Measurements from ENCODE around the gene FAM169A.
"Not testable (repeated sequence)": the region's sequence is repeated elsewhere in the genome, so short reads cannot be mapped to it uniquely, and the experiment has no call there.

FAM169A gene, protein sequence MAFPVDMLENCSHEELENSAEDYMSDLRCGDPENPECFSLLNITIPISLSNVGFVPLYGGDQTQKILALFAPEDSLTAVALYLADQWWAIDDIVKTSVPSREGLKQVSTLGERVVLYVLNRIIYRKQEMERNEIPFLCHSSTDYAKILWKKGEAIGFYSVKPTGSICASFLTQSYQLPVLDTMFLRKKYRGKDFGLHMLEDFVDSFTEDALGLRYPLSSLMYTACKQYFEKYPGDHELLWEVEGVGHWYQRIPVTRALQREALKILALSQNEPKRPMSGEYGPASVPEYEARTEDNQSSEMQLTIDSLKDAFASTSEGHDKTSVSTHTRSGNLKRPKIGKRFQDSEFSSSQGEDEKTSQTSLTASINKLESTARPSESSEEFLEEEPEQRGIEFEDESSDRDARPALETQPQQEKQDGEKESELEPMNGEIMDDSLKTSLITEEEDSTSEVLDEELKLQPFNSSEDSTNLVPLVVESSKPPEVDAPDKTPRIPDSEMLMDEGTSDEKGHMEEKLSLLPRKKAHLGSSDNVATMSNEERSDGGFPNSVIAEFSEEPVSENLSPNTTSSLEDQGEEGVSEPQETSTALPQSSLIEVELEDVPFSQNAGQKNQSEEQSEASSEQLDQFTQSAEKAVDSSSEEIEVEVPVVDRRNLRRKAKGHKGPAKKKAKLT

DNA sequence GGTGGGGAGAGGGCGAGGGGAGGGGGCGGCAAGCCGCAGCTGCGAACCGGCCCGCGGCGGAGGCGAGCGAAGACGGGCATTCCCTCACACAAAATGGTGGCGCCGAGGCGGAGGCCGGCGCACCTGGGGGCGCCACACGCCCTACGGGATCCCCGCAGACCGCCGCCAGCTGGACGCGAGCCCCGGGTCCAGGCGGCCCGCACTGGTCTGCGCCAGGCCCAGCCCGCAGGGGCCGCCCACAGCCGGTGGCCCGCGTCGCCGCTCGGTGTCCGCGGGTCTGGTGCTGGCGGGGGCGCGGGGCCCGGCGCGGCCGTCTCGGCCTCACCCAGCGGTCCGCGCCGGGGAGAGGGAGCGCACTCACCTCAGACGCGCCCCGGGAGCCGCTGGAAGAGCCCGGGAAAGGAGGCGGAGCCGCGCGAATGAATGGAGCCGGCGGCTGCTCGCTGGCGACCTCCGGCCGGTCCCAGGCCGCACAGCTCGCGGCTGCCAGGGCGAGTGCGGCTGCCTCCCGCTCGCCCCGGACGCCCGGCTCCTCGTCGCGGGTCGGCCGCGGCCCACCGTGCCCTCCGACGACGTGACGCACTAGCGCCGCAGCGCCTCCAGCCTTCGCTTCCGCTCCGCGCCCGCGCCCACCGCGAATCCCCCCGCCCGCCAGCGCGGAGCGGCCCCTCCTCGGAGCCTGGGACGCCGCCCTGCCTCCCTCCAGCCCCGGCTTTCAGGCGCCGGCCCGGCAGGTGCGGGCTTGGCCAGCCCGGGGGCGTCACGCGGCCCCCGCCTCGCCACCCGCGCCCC lies at the start of gene FAM169A:
Gene FAM169A, minus strand, starts transcription at position 584 of the 792 bp plus-strand sequence. CDS start 24,711 bp downstream, outside the sequence.
- peak; percentile 20 for DNase-seq

GRCh38 chr5:74915488-74915887 lies 49.3 kb upstream of the FAM169A start:
- DNase-seq = no peak

DNA sequence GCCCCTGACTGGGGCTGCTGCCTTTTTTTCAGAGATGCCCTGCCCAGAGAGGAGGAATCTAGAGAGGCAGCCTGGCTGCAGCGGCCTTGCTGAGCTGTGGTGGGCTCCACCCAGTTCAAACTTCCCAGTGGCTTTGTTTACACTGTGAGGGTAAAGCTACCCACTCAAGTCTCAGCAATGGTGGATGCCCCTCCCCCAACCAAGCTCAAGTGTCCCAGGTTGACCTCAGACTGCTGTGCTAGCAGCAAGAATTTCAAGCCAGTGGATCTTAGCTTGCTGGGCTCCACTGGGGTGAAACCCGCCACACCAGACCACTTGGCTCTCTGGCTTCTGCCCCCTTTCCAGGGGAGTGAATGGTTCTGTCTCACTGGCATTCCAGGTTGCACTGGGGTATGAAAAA lies 45.2 kb upstream of the FAM169A start:
- not testable (repeated sequence) for DNase-seq

- not testable (repeated sequence) for DNase-seq
Observed at GRCh38 chr5:74909888-74910287, 43.7 kb upstream of the FAM169A start.

GRCh38 chr5:74908237-74908636 lies 42.0 kb upstream of the FAM169A start:
- not testable (repeated sequence) for DNase-seq

GRCh38 chr5:74904713-74905112 lies 38.5 kb upstream of the FAM169A start:
- not testable (repeated sequence) for DNase-seq

DNA sequence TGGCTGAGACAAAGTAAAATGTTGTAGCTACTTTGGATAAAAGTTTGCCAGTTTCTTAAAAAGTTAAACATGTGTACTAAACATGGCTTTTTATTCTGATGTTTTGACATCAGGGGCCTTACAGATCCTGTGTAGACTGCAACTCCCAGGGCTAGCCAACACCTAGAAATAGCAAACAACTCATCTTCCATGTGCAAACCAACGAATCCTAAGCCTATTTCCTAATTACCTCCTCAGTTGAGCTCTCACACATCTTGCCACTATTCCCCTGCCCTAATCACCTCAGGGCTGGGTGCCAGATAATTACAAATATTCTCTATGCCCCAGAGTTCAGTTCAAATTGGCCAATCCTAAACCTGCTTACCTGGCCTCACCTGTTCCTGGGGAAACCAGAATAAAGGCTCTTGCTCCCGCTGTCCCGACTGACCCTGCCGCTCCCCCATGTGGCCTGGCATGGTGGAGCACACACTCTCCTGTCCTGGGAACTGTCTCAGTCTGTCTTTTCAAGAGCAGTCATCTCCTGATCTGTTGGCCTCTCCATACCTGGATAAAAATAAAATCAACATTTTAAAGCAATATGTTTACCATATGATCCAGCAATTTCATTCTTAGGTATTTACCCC lies 37.1 kb upstream of the FAM169A start:
- DNase-seq = no peak

DNA sequence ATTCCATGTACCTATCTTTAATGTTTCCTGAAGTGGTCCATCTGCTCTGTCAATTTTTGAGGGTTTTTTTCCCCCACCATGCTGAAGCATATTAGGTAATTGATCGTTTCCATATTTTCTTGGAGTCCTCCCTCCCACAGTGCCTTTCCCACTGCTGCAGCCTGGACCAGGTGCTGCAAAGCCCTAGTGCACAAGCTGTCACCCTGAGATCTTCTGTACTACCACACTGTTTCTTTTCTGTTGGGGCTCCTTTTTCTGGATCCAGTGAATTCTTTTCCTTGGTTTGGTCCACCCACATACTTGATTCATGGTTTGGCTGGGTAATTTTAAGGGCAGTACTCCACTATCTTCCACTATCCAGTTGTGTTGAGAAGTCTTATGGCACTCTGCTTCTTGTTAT lies 30.9 kb upstream of the FAM169A start:
- DNase-seq = no peak

DNA sequence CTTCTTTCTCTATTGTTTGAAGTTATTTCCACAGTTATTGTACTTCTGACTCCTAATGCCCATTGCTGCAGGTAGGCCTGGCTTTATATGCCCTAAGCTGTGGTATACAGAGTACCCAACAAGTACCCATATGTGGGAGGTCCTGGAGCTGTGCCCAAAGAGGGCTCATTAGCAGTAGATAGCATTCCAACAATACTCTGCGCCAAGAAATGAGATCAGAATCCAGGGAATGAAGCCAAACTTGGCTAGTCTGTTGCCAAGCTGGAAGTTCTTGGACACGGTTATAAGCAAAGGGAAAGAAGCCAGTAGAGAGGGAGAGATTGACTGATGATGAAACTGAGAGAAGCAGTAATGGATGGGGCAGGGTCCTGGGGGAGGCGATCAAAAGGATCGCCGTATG lies 29.7 kb upstream of the FAM169A start:
- DNase-seq = peak; percentile 72

DNA sequence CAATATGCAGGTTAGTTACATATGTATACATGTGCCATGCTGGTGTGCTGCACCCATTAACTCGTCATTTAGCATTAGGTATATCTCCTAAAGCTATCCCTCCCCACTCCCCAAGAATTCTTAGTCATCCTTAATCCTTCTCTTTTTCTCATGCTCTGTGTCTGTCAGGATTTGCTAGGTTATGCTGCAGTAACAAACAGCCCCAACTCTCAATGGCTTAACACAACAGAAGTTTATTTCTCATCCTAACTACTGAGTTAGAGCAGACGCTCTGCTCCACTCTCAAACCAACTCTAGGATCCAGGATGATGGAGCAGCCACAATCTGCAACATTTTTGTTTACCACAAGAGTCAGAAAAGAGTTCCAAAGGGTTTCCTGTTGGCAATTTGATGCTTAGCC lies 28.2 kb upstream of the FAM169A start:
- DNase-seq = no peak

GRCh38 chr5:74892921-74893320 lies 26.7 kb upstream of the FAM169A start:
- no peak for DNase-seq

DNA sequence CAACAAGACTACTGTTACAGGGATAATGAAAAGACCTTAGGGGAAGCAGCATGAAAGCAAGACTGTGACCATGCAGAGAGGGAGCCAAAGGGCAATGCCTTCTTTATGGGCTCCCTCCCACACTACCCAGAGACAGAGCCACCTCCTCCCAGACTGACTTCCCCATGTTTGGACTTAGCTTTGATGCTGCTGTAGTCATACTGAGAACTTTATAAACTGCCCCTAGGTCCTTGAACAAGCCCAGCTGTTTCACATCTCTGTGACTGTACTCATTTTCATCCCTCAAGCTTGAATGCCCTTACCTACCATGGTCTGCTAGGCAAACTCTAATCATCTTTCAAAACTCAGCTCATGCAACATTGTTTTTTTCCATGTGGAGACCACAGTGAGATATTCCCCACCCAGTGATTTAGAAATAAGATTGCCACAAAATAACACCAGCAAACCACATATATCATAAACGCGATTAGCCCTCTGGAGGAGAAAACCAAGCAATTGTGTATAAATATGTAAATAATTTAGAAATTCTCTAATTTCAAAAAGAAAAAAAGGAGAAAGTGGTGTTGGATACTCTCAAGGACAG lies 23.4 kb upstream of the FAM169A start:
- DNase-seq = no peak

- DNase-seq = no peak
Observed at GRCh38 chr5:74888117-74888516, 21.9 kb upstream of the FAM169A start.

- no peak for DNase-seq
Observed at GRCh38 chr5:74885170-74885569, 19.0 kb upstream of the FAM169A start.

- not testable (repeated sequence) for DNase-seq
Observed at GRCh38 chr5:74882379-74883134, 16.4 kb upstream of the FAM169A start.

- DNase-seq = no peak
Observed at GRCh38 chr5:74877624-74878304, 11.6 kb upstream of the FAM169A start.

GRCh38 chr5:74875994-74876791 lies 10.0 kb upstream of the FAM169A start:
- no peak for DNase-seq

DNA sequence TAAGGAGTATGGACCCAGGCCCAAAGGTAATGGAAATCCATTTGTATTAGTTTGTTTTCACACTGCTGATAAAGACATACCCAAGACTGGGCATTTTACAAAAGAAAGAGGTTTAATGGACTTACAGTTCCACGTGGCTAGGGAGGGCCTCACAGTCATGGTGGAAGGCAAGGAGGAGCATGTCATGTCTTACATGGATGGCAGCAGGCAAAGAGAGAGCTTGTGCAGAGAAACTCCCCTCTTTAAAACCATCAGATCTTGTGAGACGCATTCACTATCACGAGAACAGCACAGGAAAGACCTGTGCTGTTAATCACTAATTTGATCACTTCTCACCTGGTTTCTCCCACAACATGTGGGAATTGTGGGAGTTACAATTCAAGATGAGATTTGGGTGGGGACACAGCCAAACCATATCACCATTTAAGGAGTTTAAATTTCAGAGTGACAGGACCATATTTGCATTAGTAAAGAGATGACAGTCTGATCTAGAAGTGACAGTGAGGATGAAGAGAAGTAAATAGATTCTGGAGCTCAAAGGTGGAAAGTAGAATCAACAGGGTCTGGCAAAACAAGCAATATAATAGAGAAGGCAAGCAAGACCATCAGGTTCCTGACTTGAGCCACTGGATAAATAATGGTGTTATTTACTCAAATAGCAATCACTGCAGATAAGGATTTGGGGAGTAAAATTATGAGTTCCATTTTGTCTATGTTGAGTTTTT lies 7.5 kb upstream of the FAM169A start:
- no peak for DNase-seq

- DNase-seq = no peak
Observed at GRCh38 chr5:74870299-74871067, 4.3 kb upstream of the FAM169A start.

Data from fibroblast of upper back skin (primary cell).